Prostate gland (tissue), 2 donors: ENCODE measurements around the gene TMEM120B.

Experiments used
- POLR2A ChIP-seq: fragments of 450-650 bp; IDR thresholded peaks from one replicate; pipeline ENCODE4 v1.6.1; 2016; ENCODE audit warnings: antibody characterized with exemption, mild to moderate bottlenecking
- TF ChIP-seq, protein P1 (sequence below), 4 experiments: fragments of 200-600 bp in 2 of 4; fragments of 450-650 bp in 2 of 4; sonication (generic) in 2 of 4; IDR thresholded peaks; 1 replicate in 3 of 4; 2 replicates in 1 of 4; pipeline ENCODE4 v1.5.1; 2016 to 2019; ENCODE audit warnings: antibody characterized with exemption in 4 of 4, mild to moderate bottlenecking in 2 of 4, moderate library complexity in 2 of 4

DNA sequence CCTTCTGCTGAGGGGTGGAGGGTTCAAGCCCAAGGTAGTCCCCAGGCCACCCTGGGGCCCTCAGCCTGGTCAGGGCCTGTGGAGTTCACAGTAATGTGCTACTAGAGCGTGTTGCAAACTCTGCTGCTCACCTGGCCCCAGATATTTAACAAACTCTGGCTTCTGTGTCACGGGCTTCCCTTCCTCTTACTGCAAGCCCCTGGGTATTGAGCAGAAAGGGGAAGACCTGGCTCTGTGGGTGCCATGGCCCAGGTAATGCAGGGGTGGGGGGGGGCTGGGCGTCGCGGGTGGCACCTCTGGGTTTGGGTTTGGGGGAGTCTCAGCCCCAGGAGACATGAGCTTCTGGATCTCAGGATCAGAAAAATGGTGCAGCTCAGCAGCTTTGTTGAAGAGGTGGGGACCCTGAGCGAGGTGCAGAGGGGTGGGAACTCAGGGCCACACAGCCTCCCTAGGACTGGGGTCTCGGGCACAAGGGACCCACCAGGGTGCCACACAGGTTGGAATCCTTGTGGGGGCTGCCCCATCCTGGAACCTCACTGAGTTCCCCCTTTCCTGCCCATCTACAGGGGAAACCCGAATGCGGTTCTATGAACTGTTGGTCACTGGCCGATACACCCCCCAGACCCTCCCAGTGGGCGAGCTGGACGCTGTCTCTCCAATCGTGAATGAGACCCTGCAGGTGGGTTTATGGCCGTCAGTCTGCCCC lies 95.2 kb downstream of the TMEM120B start:
- TF ChIP-seq, protein P1, sequence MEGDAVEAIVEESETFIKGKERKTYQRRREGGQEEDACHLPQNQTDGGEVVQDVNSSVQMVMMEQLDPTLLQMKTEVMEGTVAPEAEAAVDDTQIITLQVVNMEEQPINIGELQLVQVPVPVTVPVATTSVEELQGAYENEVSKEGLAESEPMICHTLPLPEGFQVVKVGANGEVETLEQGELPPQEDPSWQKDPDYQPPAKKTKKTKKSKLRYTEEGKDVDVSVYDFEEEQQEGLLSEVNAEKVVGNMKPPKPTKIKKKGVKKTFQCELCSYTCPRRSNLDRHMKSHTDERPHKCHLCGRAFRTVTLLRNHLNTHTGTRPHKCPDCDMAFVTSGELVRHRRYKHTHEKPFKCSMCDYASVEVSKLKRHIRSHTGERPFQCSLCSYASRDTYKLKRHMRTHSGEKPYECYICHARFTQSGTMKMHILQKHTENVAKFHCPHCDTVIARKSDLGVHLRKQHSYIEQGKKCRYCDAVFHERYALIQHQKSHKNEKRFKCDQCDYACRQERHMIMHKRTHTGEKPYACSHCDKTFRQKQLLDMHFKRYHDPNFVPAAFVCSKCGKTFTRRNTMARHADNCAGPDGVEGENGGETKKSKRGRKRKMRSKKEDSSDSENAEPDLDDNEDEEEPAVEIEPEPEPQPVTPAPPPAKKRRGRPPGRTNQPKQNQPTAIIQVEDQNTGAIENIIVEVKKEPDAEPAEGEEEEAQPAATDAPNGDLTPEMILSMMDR (IDR thresholded peaks at IDR 0.05), result no peak
- TF ChIP-seq POLR2A, result no peak
